Activated CD4-positive, alpha-beta T cell treated with anti-CD3 and anti-CD28 coated beads for 1 hour (primary cell): ENCODE data around the gene KDM7A.
"Not testable (repeated sequence)": the region's sequence is repeated elsewhere in the genome, so short reads cannot be mapped to it uniquely, and the experiment has no call there.

Experiments used
- DNase-seq: peaks from one replicate; pipeline ENCODE4 v3.0.0-alpha.2; 2020

The KDM7A gene

GRCh38 chr7:140201393-140201792 is 24.6 kb upstream of the KDM7A start:
- DNase-seq, result no peak

- DNase-seq, result no peak
Observed at GRCh38 chr7:140200061-140200989, 23.5 kb upstream of the KDM7A start.

- DNase-seq, result no peak
Observed at GRCh38 chr7:140197938-140198337, 21.2 kb upstream of the KDM7A start.

- DNase-seq, result no peak
Observed at GRCh38 chr7:140197218-140197890, 20.6 kb upstream of the KDM7A start.

GRCh38 chr7:140196361-140197217 is 19.8 kb upstream of the KDM7A start:
- DNase-seq, result no peak

- no peak for DNase-seq
Observed at GRCh38 chr7:140195859-140196258, 19.1 kb upstream of the KDM7A start.

- DNase-seq, result no peak
Observed at GRCh38 chr7:140192620-140193019, 15.8 kb upstream of the KDM7A start.

GRCh38 chr7:140192176-140192575 is 15.4 kb upstream of the KDM7A start:
- no peak for DNase-seq

- no peak for DNase-seq
Observed at GRCh38 chr7:140190588-140190987, 13.8 kb upstream of the KDM7A start.

GRCh38 chr7:140189917-140190316 is 13.1 kb upstream of the KDM7A start:
- DNase-seq, result no peak

GRCh38 chr7:140182917-140183316 is 6.1 kb upstream of the KDM7A start:
- DNase-seq, result no peak

GRCh38 chr7:140179339-140179738 is 2.6 kb upstream of the KDM7A start:
- DNase-seq, result no peak

- peak; percentile 11 for DNase-seq
Observed at GRCh38 chr7:140176122-140176701, 571 bp downstream of the KDM7A start.

GRCh38 chr7:140175221-140176121 is 1.3 kb downstream of the KDM7A start:
- DNase-seq, result peak; percentile 82

- no peak for DNase-seq
Observed at GRCh38 chr7:140174217-140174616, 2.6 kb downstream of the KDM7A start.

GRCh38 chr7:140170375-140170774 is 6.4 kb downstream of the KDM7A start:
- DNase-seq, result no peak

- no peak for DNase-seq
Observed at GRCh38 chr7:140168816-140169215, 8.0 kb downstream of the KDM7A start.

- no peak for DNase-seq
Observed at GRCh38 chr7:140165422-140165821, 11.4 kb downstream of the KDM7A start.

GRCh38 chr7:140162081-140162480 is 14.7 kb downstream of the KDM7A start:
- not testable (repeated sequence) for DNase-seq

- DNase-seq, result no peak
Observed at GRCh38 chr7:140161047-140161446, 15.7 kb downstream of the KDM7A start.

GRCh38 chr7:140160308-140160707 is 16.5 kb downstream of the KDM7A start:
- DNase-seq, result no peak

- DNase-seq, result no peak
Observed at GRCh38 chr7:140159497-140159896, 17.3 kb downstream of the KDM7A start.
